A549 (cell line): ENCODE measurements around the gene RPS6KA2. TPM values are rescaled to one million over a fixed set of nuclear protein-coding genes. Genes with fewer than 3 reads are reported as not detected.

ENCODE experiments used
- ATAC-seq, 2 experiments: fragments of 200-7000 bp in 1 of 2; fragments of >200 bp in 1 of 2; cut with Nextera tagmentation in 1 of 2; cut with Tn5 transposase in 1 of 2; 3 replicates each; pipeline versions ENCODE4 v1.8.0 to v1.9.1; 2018 to 2020; ENCODE audit warnings: mild to moderate bottlenecking in 1 of 2, moderate library complexity in 1 of 2
- CTCF ChIA-PET: fragments of 300-600 bp; sonication (Branson Sonifier 250); formaldehyde crosslinking; extraction: SDS; loops from one replicate; lab custom pipeline; 2021; ENCODE audit warnings: antibody characterized with exemption, inconsistent platforms; lab: Yijun Ruan, JAX
- POLR2A ChIA-PET: fragments of 350-600 bp; formaldehyde crosslinking; extraction: SDS; loops from one replicate; lab custom pipeline; 2021; ENCODE audit warnings: antibody characterized with exemption, inconsistent platforms; lab: Yijun Ruan, JAX
- DNase-seq, 2 experiments: peaks; one replicate each; pipeline versions ENCODE4 v3.0.0 to v3.0.0-alpha.2; 2011 to 2016; ENCODE audit warnings: low read depth in 1 of 2, low spot score in 1 of 2
- FAIRE-seq: peaks from 2 replicates; lab custom pipeline; 2011; peaks lifted over from hg19 to GRCh38; lab: Jason Lieb, UNC
- H3K27ac ChIP-seq, 2 experiments: fragments of >200 bp; sonication (Bioruptor Twin); formaldehyde crosslinking; 3 replicates each; pipeline ENCODE4 v1.5.1; 2016 to 2017
- H3K4me1 ChIP-seq: fragments of >200 bp; sonication (Bioruptor Twin); formaldehyde crosslinking; 3 replicates; pipeline ENCODE4 v1.6.1; 2016
- H3K4me2 ChIP-seq: fragments of >200 bp; sonication (Bioruptor Twin); formaldehyde crosslinking; 3 replicates; pipeline ENCODE4 v1.6.1; 2016
- H3K4me3 ChIP-seq: fragments of >200 bp; sonication (Bioruptor Twin); formaldehyde crosslinking; 3 replicates; pipeline ENCODE4 v1.5.1; 2016
- H3K9me3 ChIP-seq: fragments of >200 bp; sonication (Bioruptor Twin); formaldehyde crosslinking; 3 replicates; pipeline ENCODE4 v1.6.1; 2016
- BHLHE40 ChIP-seq: IDR thresholded peaks from 2 replicates; pipeline ENCODE4 v1.6.1; 2012; ENCODE audit warnings: low read depth, low read length, inconsistent platforms
- CEBPB ChIP-seq, 2 experiments: fragments of >200 bp in 1 of 2; sonication (Bioruptor Twin) in 1 of 2; formaldehyde crosslinking in 1 of 2; IDR thresholded peaks; 2 replicates each; pipeline ENCODE4 v1.6.1; 2012 to 2016
- CHD2 ChIP-seq: fragments of 150-350 bp; IDR thresholded peaks from 2 replicates; pipeline ENCODE4 v1.6.1; 2014; ENCODE audit warnings: low read length; ENCODE audit not compliant: partially characterized antibody
- CHD4 ChIP-seq: fragments of 200-600 bp; sonication (generic); IDR thresholded peaks from 2 replicates; pipeline ENCODE4 v1.6.1; 2016; ENCODE audit warnings: antibody characterized with exemption, mild to moderate bottlenecking, borderline replicate concordance
- EHMT2 ChIP-seq: fragments of 200-600 bp; sonication (generic); IDR thresholded peaks from 2 replicates; pipeline ENCODE4 v1.6.1; 2016; ENCODE audit warnings: antibody characterized with exemption, low read depth, mild to moderate bottlenecking, moderate library complexity
- EP300 ChIP-seq, 2 experiments: fragments of >200 bp; sonication (Bioruptor Twin); formaldehyde crosslinking; IDR thresholded peaks; 2 replicates in 1 of 2; 3 replicates in 1 of 2; pipeline ENCODE4 v1.6.1; 2016 to 2017
- FOXS1 ChIP-seq: fragments of 250-450 bp; sonication (Bioruptor Pico); IDR thresholded peaks from 2 replicates; pipeline ENCODE4 v1.5.0; 2020; ENCODE audit warnings: mild to moderate bottlenecking, moderate library complexity
- HDAC2 ChIP-seq: fragments of 200-600 bp; sonication (generic); IDR thresholded peaks from 2 replicates; pipeline ENCODE4 v1.6.1; 2016
- HEYL ChIP-seq: fragments of 250-450 bp; sonication (Bioruptor Pico); IDR thresholded peaks from 2 replicates; pipeline ENCODE4 v1.8.0; 2021; ENCODE audit warnings: mild to moderate bottlenecking, moderate library complexity
- HOXB5 ChIP-seq: fragments of 250-450 bp; sonication (Bioruptor Pico); IDR thresholded peaks from 2 replicates; pipeline ENCODE4 v1.5.0; 2020; ENCODE audit warnings: mild to moderate bottlenecking, moderate library complexity
- JUN ChIP-seq, 2 experiments: fragments of >200 bp; sonication (Bioruptor Twin); formaldehyde crosslinking; IDR thresholded peaks; 2 replicates in 1 of 2; 3 replicates in 1 of 2; pipeline ENCODE4 v1.6.1; 2016 to 2017
- JUNB ChIP-seq: fragments of >200 bp; sonication (Bioruptor Twin); formaldehyde crosslinking; IDR thresholded peaks from 2 replicates; pipeline ENCODE4 v1.6.1; 2016
- KDM5A ChIP-seq: fragments of 200-600 bp; sonication (generic); IDR thresholded peaks from 2 replicates; pipeline ENCODE4 v1.6.1; 2016; ENCODE audit warnings: antibody characterized with exemption, mild to moderate bottlenecking
- MAZ ChIP-seq: fragments of 150-350 bp; IDR thresholded peaks from 2 replicates; pipeline ENCODE4 v1.6.1; 2014; ENCODE audit warnings: antibody characterized with exemption, low read depth, low read length, borderline replicate concordance
- NPAS2 ChIP-seq: fragments of 250-450 bp; sonication (Bioruptor Pico); IDR thresholded peaks from 2 replicates; pipeline ENCODE4 v1.8.0; 2022; ENCODE audit warnings: mild to moderate bottlenecking, moderate library complexity, borderline replicate concordance
- NR3C1 ChIP-seq: fragments of >200 bp; sonication (Bioruptor Twin); formaldehyde crosslinking; IDR thresholded peaks from 3 replicates; pipeline ENCODE4 v1.6.1; 2017
- POLR2A ChIP-seq: IDR thresholded peaks from 2 replicates; pipeline ENCODE4 v1.6.1; 2012; ENCODE audit warnings: mild to moderate bottlenecking, low read length
- RAD21 ChIP-seq, 2 experiments: fragments of >200 bp in 1 of 2; sonication (Bioruptor Twin) in 1 of 2; formaldehyde crosslinking in 1 of 2; IDR thresholded peaks in 1 of 2; conservative IDR thresholded peaks in 1 of 2; 2 replicates in 1 of 2; 3 replicates in 1 of 2; pipeline ENCODE4 v1.6.1; 2012 to 2018; ENCODE audit warnings: inconsistent platforms in 1 of 2
- RARB ChIP-seq: fragments of 250-450 bp; sonication (Bioruptor Pico); IDR thresholded peaks from 2 replicates; pipeline ENCODE4 v1.8.0; 2021; ENCODE audit warnings: mild to moderate bottlenecking, moderate library complexity
- RCOR1 ChIP-seq: fragments of 150-350 bp; IDR thresholded peaks from 2 replicates; pipeline ENCODE4 v1.6.1; 2014; ENCODE audit warnings: antibody characterized with exemption, low read length, low read depth
- RNF2 ChIP-seq: fragments of 200-600 bp; sonication (generic); IDR thresholded peaks from 2 replicates; pipeline ENCODE4 v1.6.1; 2016; ENCODE audit warnings: low read depth, mild to moderate bottlenecking, antibody characterized with exemption, moderate library complexity, borderline replicate concordance
- SMC3 ChIP-seq: fragments of >200 bp; sonication (Bioruptor Twin); formaldehyde crosslinking; IDR thresholded peaks from 3 replicates; pipeline ENCODE4 v1.6.1; 2018; ENCODE audit warnings: inconsistent platforms
- ZFP36 ChIP-seq: fragments of 450-650 bp; IDR thresholded peaks from 2 replicates; pipeline ENCODE4 v1.6.1; 2014; ENCODE audit warnings: borderline replicate concordance; ENCODE audit not compliant: partially characterized antibody
- WGBS: methylation state at CpG from one replicate; pipeline ENCODE4 v1.1.6; 2017; ENCODE audit errors: missing lambda C conversion rate; 5-methylcytosine and 5-hydroxymethylcytosine counted together
- polyA plus RNA-seq, 4 experiments: library from polyadenylated mRNA; depleted of rRNA in 3 of 4; stranded (reverse); fragments of >200 nt; fragmentation: RNase III in 1 of 4; extraction: RNeasy Plus Mini Kit Qiagen cat#74134 plus additional on column Dnase treatment in 1 of 4; gene quantifications; 2 replicates in 3 of 4; 3 replicates in 1 of 4; pipeline ENCODE4 v1.2.3, GENCODE V29; 2011 to 2017
- TF ChIP-seq, protein P1 (sequence below): IDR thresholded peaks from 2 replicates; pipeline ENCODE4 v1.6.1; 2012
- TF ChIP-seq, protein P2 (sequence below): IDR thresholded peaks from 2 replicates; pipeline ENCODE4 v1.6.1; 2012
- TF ChIP-seq, protein P3 (sequence below): fragments of >200 bp; sonication (Bioruptor Twin); formaldehyde crosslinking; IDR thresholded peaks from 3 replicates; pipeline ENCODE4 v1.5.1; 2016
- TF ChIP-seq, protein P4 (sequence below): fragments of >200 bp; sonication (Bioruptor Twin); formaldehyde crosslinking; IDR thresholded peaks from 3 replicates; pipeline ENCODE4 v1.6.1; 2016
- TF ChIP-seq, protein P5 (sequence below): fragments of 450-650 bp; IDR thresholded peaks from 2 replicates; pipeline ENCODE4 v1.6.1; 2014; ENCODE audit warnings: antibody characterized with exemption

The RPS6KA2 gene
- polyA plus RNA-seq, 2 of the 4 experiments (the other 2 are of a cell fraction), result 0.19 TPM; not detected in 1

DNA sequence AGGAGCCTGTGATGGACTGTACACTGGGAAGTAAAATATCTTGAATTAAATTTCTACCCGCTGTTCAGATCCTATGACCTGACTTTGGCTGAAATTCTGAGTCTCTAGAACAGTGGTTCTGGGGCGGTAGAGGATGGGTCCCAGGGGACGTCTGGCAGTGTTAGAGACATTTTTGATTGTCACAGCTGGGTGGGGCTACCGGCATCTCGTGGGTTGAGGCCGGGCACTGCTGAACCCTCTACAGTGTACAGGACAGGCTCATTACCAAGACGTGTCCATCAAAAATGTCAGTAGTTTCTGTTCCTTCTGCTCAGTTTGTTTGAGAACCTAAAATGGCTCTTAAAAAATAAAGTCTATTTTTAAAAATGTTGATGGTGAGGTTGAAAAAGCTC, 11.5 kb upstream of the RPS6KA2 start:
- FAIRE-seq (no peak), ATAC-seq (no peak)
- POLR2A ChIA-PET, result no interaction called here
- no peaks in the 10 kb centered on the region for H3K4me1 ChIP-seq
- no peak for TF ChIP-seq CHD4
- TF ChIP-seq, all 56 proteins: peak for 0
- H3K9me3 ChIP-seq, result no peaks in the 10 kb centered on the region
- no peak overlapping the region for H3K4me3 ChIP-seq
- H3K4me2 ChIP-seq, result no peak overlapping the region
- 51% methylated on average over 7 of the region's 7 CpGs for WGBS
- no peak overlapping the region for H3K27ac ChIP-seq
- CTCF ChIA-PET, result no interaction called here
- no peak for DNase-seq

DNA sequence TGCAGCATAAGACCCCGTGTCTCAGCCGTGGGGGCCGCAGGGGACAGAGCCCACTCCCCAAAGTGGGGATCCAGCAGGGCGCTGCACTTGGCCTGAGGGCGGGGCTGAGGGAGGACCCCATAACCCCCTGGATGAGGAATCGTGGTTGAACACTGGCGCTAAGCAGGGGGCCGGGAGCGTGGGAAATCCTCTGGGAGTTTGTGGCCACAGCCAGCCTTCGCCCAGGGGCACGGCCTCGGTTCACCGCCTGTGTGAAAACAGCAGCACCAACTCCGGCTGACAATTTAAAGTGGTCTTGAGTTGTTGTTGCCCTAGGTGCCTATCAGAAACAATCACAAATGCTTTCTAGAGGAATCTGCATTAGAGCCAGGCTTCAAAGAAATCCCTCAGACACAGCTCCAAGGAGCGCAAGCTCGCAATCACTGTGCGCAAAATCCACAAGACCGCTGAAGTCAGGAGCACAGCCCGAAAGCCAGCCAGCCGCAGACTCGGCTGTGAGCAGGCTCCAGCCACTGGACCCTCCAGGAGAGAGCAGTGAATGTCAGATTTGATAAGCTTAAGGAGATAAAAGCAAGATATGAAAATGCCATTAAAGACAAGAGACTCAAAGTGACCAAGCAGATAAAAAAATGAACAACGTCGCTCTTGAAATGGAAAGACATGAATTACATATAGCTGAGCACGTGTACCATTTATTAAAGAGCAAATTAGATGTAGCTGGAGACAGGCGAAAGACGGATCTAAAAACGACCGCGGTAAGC, 10.9 kb upstream of the RPS6KA2 start:
- no peaks in the 10 kb centered on the region for H3K9me3 ChIP-seq
- FAIRE-seq (no peak), ATAC-seq (no peak), DNase-seq (no peak)
- no peak overlapping the region for H3K27ac ChIP-seq
- POLR2A ChIA-PET, result no interaction called here
- CTCF ChIA-PET, result no interaction called here
- no peaks in the 10 kb centered on the region for H3K4me1 ChIP-seq
- no peak overlapping the region for H3K4me2 ChIP-seq
- 57% methylated on average over 22 of the region's 29 CpGs for WGBS
- TF ChIP-seq JUN (IDR thresholded peaks at IDR 0.05), result no peak
- TF ChIP-seq HOXB5, result no peak
- TF ChIP-seq POLR2A, result no peak
- TF ChIP-seq, protein P1, sequence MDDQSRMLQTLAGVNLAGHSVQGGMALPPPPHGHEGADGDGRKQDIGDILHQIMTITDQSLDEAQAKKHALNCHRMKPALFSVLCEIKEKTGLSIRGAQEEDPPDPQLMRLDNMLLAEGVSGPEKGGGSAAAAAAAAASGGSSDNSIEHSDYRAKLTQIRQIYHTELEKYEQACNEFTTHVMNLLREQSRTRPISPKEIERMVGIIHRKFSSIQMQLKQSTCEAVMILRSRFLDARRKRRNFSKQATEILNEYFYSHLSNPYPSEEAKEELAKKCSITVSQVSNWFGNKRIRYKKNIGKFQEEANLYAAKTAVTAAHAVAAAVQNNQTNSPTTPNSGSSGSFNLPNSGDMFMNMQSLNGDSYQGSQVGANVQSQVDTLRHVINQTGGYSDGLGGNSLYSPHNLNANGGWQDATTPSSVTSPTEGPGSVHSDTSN, result no peak
- TF ChIP-seq, protein P2, sequence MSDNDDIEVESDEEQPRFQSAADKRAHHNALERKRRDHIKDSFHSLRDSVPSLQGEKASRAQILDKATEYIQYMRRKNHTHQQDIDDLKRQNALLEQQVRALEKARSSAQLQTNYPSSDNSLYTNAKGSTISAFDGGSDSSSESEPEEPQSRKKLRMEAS, result no peak
- no peak for TF ChIP-seq CHD2
- TF ChIP-seq CEBPB (IDR thresholded peaks at IDR 0.05), result no peak
- no peak for TF ChIP-seq HEYL (CRISPR knock-in tag)
- TF ChIP-seq EHMT2, result no peak
- no peak for TF ChIP-seq CHD4
- TF ChIP-seq BHLHE40, result no peak
- no peak for TF ChIP-seq ZFP36
- TF ChIP-seq, protein P3, sequence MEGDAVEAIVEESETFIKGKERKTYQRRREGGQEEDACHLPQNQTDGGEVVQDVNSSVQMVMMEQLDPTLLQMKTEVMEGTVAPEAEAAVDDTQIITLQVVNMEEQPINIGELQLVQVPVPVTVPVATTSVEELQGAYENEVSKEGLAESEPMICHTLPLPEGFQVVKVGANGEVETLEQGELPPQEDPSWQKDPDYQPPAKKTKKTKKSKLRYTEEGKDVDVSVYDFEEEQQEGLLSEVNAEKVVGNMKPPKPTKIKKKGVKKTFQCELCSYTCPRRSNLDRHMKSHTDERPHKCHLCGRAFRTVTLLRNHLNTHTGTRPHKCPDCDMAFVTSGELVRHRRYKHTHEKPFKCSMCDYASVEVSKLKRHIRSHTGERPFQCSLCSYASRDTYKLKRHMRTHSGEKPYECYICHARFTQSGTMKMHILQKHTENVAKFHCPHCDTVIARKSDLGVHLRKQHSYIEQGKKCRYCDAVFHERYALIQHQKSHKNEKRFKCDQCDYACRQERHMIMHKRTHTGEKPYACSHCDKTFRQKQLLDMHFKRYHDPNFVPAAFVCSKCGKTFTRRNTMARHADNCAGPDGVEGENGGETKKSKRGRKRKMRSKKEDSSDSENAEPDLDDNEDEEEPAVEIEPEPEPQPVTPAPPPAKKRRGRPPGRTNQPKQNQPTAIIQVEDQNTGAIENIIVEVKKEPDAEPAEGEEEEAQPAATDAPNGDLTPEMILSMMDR, result no peak
- no peak for TF ChIP-seq MAZ
- no peak for TF ChIP-seq NR3C1
- no peak for TF ChIP-seq NPAS2 (CRISPR knock-in tag)
- no peak for TF ChIP-seq RCOR1
- no peak overlapping the region for H3K4me3 ChIP-seq

DNA sequence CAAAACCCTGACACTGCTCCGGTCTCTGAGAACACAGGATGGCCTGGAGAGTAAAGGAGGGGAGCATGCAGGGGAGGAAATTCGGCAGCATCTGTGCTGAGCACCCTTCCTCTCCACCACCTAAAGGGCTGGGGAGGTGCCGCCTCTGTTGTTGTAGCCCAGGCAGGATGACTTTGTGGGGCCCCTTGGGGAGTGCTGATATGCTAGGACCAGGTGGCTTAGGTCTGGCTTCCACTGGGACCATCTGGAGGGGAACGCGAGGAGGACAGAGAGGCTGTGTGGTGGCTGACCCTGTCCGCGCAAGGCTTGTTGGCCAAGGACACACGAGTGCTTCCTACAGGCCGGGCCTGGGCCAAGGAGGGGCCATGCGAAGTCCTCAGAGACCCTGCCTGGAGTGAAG, 9.9 kb upstream of the RPS6KA2 start:
- Histone ChIP-seq H3K27ac (no peak overlapping the region), H3K9me3 (no peaks in the 10 kb centered on the region), H3K4me3 (no peak overlapping the region), H3K4me2 (no peak overlapping the region), H3K4me1 (no peaks in the 10 kb centered on the region)
- FAIRE-seq, result no peak
- 58% methylated on average over 6 of the region's 10 CpGs for WGBS
- ChIA-PET CTCF (no interaction called here), POLR2A (no interaction called here)
- no peak for TF ChIP-seq RARB (CRISPR knock-in tag)
- no peak for TF ChIP-seq EP300 (IDR thresholded peaks at IDR 0.05)
- no peak for TF ChIP-seq HDAC2
- TF ChIP-seq RNF2, result no peak
- TF ChIP-seq FOXS1 (CRISPR knock-in tag), result no peak
- TF ChIP-seq, protein P4, sequence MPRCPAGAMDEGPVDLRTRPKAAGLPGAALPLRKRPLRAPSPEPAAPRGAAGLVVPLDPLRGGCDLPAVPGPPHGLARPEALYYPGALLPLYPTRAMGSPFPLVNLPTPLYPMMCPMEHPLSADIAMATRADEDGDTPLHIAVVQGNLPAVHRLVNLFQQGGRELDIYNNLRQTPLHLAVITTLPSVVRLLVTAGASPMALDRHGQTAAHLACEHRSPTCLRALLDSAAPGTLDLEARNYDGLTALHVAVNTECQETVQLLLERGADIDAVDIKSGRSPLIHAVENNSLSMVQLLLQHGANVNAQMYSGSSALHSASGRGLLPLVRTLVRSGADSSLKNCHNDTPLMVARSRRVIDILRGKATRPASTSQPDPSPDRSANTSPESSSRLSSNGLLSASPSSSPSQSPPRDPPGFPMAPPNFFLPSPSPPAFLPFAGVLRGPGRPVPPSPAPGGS, result no peak
- TF ChIP-seq, protein P5, sequence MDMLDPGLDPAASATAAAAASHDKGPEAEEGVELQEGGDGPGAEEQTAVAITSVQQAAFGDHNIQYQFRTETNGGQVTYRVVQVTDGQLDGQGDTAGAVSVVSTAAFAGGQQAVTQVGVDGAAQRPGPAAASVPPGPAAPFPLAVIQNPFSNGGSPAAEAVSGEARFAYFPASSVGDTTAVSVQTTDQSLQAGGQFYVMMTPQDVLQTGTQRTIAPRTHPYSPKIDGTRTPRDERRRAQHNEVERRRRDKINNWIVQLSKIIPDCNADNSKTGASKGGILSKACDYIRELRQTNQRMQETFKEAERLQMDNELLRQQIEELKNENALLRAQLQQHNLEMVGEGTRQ, result no peak
- TF ChIP-seq KDM5A, result no peak
- no peak for TF ChIP-seq JUNB
- no peak for TF ChIP-seq SMC3
- no peak for TF ChIP-seq HEYL (CRISPR knock-in tag)
- TF ChIP-seq RAD21 (conservative IDR thresholded peaks at IDR 0.05 in 1 of 2, IDR thresholded peaks at IDR 0.05 in 1 of 2), result no peak
- no peak for ATAC-seq
- no peak for DNase-seq
